GM20000 (cell line): ENCODE data around the gene ATP6V1E1.

Experiments used
- DNase-seq: peaks from one replicate; pipeline ENCODE4 v3.0.0; 2012; ENCODE audit warnings: low spot score
- TF ChIP-seq, protein P1 (sequence below): IDR thresholded peaks from 2 replicates; pipeline ENCODE4 v1.5.1; 2012; ENCODE audit warnings: mild to moderate bottlenecking, control low read depth; ENCODE audit errors: extremely low read depth, missing control alignments

The ATP6V1E1 gene

DNA sequence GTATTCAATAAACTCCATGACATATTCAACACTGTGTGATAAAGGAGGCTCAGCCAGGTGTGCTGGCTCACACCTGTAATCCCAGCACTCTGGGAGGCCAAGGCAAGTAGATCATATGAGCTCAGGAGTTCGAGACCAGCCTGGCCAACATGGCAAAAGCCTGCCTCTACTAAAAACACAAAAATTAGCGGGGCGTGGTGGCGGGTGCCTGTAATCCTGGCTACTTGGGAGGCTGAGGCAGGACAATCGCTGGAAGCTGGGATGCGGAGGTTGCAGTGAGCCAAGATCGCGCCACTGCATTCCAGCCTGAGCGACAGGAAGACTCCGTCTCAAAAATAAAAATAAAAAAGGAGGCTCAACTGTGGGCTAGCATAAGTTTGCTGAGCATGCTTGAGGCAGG, 69.4 kb downstream of the ATP6V1E1 start:
- TF ChIP-seq, protein P1, sequence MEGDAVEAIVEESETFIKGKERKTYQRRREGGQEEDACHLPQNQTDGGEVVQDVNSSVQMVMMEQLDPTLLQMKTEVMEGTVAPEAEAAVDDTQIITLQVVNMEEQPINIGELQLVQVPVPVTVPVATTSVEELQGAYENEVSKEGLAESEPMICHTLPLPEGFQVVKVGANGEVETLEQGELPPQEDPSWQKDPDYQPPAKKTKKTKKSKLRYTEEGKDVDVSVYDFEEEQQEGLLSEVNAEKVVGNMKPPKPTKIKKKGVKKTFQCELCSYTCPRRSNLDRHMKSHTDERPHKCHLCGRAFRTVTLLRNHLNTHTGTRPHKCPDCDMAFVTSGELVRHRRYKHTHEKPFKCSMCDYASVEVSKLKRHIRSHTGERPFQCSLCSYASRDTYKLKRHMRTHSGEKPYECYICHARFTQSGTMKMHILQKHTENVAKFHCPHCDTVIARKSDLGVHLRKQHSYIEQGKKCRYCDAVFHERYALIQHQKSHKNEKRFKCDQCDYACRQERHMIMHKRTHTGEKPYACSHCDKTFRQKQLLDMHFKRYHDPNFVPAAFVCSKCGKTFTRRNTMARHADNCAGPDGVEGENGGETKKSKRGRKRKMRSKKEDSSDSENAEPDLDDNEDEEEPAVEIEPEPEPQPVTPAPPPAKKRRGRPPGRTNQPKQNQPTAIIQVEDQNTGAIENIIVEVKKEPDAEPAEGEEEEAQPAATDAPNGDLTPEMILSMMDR: no peak
- no peak for DNase-seq

DNA sequence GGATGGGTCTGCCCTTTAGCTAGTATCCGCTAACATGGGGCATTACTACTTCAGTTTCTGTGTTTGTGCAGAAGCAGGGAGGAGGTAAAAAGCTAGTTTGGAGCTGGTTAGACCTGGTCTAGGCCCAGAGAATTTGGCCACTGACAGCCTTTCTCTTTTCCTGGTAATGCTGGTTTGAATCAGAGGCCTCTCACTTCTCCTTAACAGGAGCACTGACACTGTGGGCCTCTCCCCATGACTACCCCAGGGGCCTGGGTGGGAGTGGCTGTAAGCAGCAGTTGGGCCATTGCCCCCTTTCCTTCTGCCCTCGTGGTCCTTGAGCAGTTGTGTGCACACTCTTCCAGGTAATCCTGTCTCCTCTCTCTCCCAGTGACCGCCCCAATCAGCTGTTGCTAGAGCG, 73.7 kb downstream of the ATP6V1E1 start:
- TF ChIP-seq, protein P1: no peak

DNA sequence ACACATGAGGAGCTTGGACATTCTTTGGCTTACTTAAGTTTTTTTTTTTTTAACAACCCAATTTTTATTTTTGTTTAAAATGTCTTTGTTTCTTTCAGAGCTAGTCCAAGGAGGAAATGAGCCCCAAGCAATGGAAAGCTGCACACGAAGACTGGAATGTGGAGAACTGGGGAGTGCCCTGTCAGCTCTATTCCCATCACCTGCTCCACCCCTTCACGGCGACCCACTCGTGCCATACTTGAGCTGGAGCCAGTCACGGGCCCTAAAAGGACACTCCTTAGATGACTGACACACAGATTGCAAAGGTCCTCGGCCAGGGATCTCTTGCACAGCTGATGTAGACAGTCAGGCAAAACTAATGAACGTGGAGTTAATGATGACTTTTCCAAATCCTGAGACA, 75.8 kb downstream of the ATP6V1E1 start:
- DNase-seq: no peak
- TF ChIP-seq, protein P1: no peak

More for the DNA sequence above, 73.7 kb downstream of the ATP6V1E1 start:
- no peak for DNase-seq

DNA sequence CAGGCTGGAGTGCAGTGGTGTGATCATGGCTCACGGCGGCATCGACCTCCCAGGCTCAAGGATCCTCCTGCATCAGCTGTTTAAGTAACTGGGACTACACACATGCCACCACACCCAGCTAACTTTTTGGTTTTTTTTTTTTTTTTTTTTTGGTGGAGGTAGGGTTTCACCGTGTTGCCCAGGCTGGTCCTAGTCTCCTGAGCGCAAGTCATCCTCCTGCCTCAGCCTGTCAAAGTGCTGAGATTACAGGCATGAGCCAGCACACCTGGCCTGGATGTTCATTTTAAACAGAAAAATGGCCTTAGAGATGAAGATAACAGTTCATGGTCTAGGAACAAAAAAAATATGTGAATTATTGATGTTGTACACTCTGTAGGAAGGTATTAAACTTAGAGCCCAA, 78.9 kb downstream of the ATP6V1E1 start:
- DNase-seq: no peak
- TF ChIP-seq, protein P1: no peak

DNA sequence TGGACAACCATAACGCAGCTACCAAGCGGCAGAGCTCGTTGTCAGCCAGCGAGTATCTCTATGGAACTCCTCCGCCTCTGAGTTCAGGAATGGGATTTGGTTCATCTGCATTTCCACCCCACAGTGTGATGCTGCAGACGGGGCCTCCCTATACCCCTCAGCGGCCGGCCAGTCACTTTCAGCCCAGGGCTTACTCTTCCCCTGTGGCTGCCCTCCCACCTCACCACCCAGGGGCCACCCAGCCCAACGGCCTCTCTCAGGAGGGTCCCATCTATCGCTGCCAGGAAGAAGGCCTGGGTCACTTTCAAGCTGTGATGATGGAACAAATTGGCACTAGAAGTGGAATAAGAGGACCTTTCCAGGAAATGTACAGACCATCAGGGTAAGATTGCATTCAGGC, 79.4 kb downstream of the ATP6V1E1 start:
- TF ChIP-seq, protein P1: no peak
- DNase-seq: no peak

DNA sequence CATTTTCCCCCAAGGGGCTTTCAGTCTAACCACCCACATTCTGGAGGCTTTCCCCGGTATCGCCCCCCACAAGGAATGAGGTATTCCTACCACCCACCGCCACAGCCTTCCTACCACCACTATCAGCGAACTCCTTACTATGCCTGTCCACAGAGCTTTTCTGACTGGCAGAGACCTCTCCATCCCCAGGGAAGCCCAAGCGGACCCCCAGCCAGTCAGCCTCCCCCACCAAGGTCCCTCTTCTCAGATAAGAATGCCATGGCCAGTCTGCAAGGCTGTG, 79.9 kb downstream of the ATP6V1E1 start:
- DNase-seq: no peak
- TF ChIP-seq, protein P1: no peak

DNA sequence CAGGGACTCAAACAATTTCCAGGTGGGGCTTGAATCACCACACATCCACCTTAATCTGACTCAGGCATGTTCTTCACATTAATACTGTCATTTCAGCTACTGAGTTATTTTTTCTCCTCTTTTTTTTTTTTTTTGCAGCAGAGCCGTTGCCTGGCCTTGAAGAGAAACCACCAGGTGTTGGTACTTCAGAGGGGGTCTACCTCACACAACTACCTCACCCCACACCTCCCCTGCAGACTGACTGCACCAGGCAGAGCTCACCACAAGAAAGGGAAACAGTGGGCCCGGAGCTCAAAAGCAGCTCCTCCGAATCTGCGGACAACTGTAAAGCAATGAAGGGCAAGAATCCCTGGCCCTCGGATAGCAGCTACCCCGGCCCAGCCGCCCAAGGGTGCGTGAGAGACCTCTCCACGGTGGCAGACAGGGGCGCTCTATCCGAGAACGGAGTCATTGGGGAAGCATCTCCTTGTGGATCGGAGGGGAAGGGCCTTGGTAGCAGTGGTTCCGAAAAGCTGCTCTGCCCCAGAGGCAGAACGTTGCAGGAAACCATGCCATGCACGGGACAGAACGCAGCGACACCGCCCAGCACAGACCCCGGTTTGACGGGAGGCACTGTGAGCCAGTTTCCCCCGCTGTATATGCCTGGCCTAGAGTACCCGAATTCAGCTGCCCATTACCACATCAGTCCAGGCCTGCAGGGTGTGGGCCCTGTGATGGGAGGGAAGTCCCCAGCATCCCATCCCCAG, 80.4 kb downstream of the ATP6V1E1 start:
- no peak for DNase-seq
- TF ChIP-seq, protein P1: no peak
